Nephron (organoid): ENCODE results near the gene AFG3L2.

Experiments
- H3K27ac Mint-ChIP-seq, 3 experiments: 2 replicates each; pipeline ENCODE4 v1.8.0; 2020; ENCODE audit warnings: mixed read lengths in 3 of 3, mild to moderate bottlenecking in 2 of 3, moderate library complexity in 1 of 3
- H3K27me3 Mint-ChIP-seq: 2 replicates; pipeline ENCODE4 v1.8.0; 2021; ENCODE audit warnings: low read depth, mild to moderate bottlenecking, moderate library complexity, mixed read lengths
- H3K36me3 Mint-ChIP-seq: 2 replicates; pipeline ENCODE4 v1.8.0; 2020; ENCODE audit warnings: low read depth, mixed read lengths
- H3K4me1 Mint-ChIP-seq: 2 replicates; pipeline ENCODE4 v1.8.0; 2020; ENCODE audit warnings: mixed read lengths
- H3K4me3 Mint-ChIP-seq, 3 experiments: 2 replicates each; pipeline ENCODE4 v1.8.0; 2020; ENCODE audit warnings: mild to moderate bottlenecking in 3 of 3, mixed read lengths in 3 of 3, moderate library complexity in 2 of 3
- H3K9me3 Mint-ChIP-seq: 2 replicates; pipeline ENCODE4 v1.8.0; 2020; ENCODE audit warnings: mixed read lengths
- TF ChIP-seq, protein P1 (sequence below), 3 experiments: fragments of 200-600 bp; sonication (generic); IDR thresholded peaks; one replicate each; pipeline ENCODE4 v1.5.0; 2021; ENCODE audit warnings: antibody characterized with exemption in 3 of 3; ENCODE audit not compliant: unreplicated experiment in 3 of 3

AFG3L2 gene

GRCh38 chr18:12290086-12290485, 86.9 kb downstream of the AFG3L2 start:
- TF ChIP-seq, protein P1, sequence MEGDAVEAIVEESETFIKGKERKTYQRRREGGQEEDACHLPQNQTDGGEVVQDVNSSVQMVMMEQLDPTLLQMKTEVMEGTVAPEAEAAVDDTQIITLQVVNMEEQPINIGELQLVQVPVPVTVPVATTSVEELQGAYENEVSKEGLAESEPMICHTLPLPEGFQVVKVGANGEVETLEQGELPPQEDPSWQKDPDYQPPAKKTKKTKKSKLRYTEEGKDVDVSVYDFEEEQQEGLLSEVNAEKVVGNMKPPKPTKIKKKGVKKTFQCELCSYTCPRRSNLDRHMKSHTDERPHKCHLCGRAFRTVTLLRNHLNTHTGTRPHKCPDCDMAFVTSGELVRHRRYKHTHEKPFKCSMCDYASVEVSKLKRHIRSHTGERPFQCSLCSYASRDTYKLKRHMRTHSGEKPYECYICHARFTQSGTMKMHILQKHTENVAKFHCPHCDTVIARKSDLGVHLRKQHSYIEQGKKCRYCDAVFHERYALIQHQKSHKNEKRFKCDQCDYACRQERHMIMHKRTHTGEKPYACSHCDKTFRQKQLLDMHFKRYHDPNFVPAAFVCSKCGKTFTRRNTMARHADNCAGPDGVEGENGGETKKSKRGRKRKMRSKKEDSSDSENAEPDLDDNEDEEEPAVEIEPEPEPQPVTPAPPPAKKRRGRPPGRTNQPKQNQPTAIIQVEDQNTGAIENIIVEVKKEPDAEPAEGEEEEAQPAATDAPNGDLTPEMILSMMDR (IDR thresholded peaks at IDR 0.05; ENCODE audit: unreplicated experiment in 3 of 3): no peak
- Mint-ChIP-seq H3K27ac (no peak overlapping the region), H3K4me1 (peaks cover 32% of the 10 kb centered on the region), H3K4me3 (peak overlapping the region in 1 of 3 experiments; percentile 19), H3K27me3 (peaks cover 35% of the 10 kb centered on the region), H3K36me3 (no peaks in the 10 kb centered on the region), H3K9me3 (peaks cover 2% of the 10 kb centered on the region)

DNA sequence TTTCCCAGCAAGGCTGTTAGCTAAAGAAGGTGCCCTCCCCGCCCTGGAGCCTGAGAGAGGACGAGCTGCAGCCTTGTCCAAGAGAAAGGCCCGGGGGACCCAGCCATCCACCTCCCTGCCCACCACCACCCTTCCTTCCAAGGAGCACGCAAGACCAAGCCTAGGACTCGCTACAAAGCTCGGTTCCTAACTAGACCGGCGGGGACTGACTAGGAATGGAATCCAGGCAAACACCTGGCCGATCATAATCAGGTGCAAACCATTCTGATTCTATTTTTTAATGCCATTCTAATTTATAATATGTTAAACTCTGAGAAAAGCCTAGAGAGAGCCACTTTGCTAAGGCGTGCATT, 88.6 kb downstream of the AFG3L2 start:
- no peaks in the 10 kb centered on the region for H3K36me3 Mint-ChIP-seq
- peak overlapping the region; percentile 83 to 86 (median 85) for H3K4me3 Mint-ChIP-seq
- TF ChIP-seq, protein P1 (IDR thresholded peaks at IDR 0.05; ENCODE audit: unreplicated experiment in 3 of 3): no peak
- peaks cover 32% of the 10 kb centered on the region for H3K4me1 Mint-ChIP-seq
- peak overlapping the region; percentile 30 to 62 (median 40) for H3K27ac Mint-ChIP-seq
- H3K9me3 Mint-ChIP-seq: no peaks in the 10 kb centered on the region
- H3K27me3 Mint-ChIP-seq: peaks cover 45% of the 10 kb centered on the region

DNA sequence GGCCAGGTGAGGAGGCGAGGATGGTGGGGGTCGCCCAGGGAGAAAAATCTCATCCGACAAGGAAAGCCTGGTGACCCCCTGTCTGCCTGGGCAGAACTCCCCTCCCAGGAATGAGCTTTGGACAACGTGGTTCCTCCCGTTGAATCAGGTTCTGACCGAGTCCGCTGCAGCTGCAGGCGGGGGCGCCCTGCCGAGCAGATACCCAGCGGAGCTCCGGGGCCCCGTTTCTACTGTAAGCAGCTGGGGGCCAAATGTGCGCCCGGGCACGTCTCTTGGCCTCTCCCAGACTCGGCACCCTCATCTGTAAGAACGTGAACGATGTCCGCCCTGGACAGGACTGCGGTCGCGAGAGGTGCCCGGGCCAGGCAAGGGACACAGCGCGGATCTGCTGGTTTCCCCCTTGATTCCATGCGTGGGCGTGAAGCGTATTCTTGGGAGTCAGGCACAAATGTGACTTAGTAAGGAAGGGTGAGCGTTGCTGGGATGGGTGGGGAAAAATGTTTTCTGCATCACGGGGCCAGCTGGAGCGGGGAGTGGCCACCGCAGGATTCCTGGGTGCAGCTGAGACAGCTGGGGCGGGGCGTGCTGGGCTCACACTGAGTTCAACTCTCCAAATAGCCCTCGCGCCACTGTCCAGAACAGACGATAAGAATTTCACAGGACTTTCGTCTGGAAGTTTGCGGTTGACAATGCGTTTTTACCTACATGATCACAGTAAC, 89.2 kb downstream of the AFG3L2 start:
- H3K27me3 Mint-ChIP-seq: peaks cover 50% of the 10 kb centered on the region
- no peaks in the 10 kb centered on the region for H3K36me3 Mint-ChIP-seq
- peaks cover 36% of the 10 kb centered on the region for H3K4me1 Mint-ChIP-seq
- TF ChIP-seq, protein P1 (IDR thresholded peaks at IDR 0.05; ENCODE audit: unreplicated experiment in 3 of 3): no peak
- H3K9me3 Mint-ChIP-seq: no peaks in the 10 kb centered on the region
- H3K4me3 Mint-ChIP-seq: peak overlapping the region; percentile 83 to 86 (median 85)
- peak overlapping the region; percentile 30 to 62 (median 40) for H3K27ac Mint-ChIP-seq

- H3K4me1 Mint-ChIP-seq: peaks cover 41% of the 10 kb centered on the region
- peaks cover 52% of the 10 kb centered on the region for H3K27me3 Mint-ChIP-seq
- H3K4me3 Mint-ChIP-seq: peak overlapping the region; percentile 83 to 86 (median 85)
Observed at GRCh38 chr18:12287131-12287681, 89.8 kb downstream of the AFG3L2 start.

GRCh38 chr18:12283666-12284065, 93.4 kb downstream of the AFG3L2 start:
- peak overlapping the region in 2 of 3 experiments; percentile 24 to 35 for H3K27ac Mint-ChIP-seq
- no peak overlapping the region for H3K4me3 Mint-ChIP-seq
- no peaks in the 10 kb centered on the region for H3K9me3 Mint-ChIP-seq
- H3K36me3 Mint-ChIP-seq: no peaks in the 10 kb centered on the region
- peaks cover 44% of the 10 kb centered on the region for H3K4me1 Mint-ChIP-seq
- peaks cover 35% of the 10 kb centered on the region for H3K27me3 Mint-ChIP-seq
- TF ChIP-seq, protein P1 (IDR thresholded peaks at IDR 0.05; ENCODE audit: unreplicated experiment in 3 of 3): no peak

More at GRCh38 chr18:12287131-12287681, 89.8 kb downstream of the AFG3L2 start:
- H3K9me3 Mint-ChIP-seq: no peaks in the 10 kb centered on the region
- H3K27ac Mint-ChIP-seq: no peak overlapping the region
- TF ChIP-seq, protein P1 (IDR thresholded peaks at IDR 0.05; ENCODE audit: unreplicated experiment in 3 of 3): no peak
- no peaks in the 10 kb centered on the region for H3K36me3 Mint-ChIP-seq
